SK-N-SH treated with all-trans-retinoic acid at 6 μM for 48 hours (cell line): ENCODE data around the gene TMEM131.
"Not testable (repeated sequence)": the region's sequence is repeated elsewhere in the genome, so short reads cannot be mapped to it uniquely, and the experiment has no call there.

Experiments used
- ATAC-seq: fragments of 200-7000 bp; cut with Tn5 transposase; 3 replicates; pipeline ENCODE4 v1.9.1; 2020; ENCODE audit warnings: mild to moderate bottlenecking, moderate library complexity
- ARNTL ChIP-seq: fragments of 450-650 bp; formaldehyde crosslinking; IDR thresholded peaks from 2 replicates; pipeline ENCODE4 v1.5.0; 2020; ENCODE audit warnings: low read depth, mild to moderate bottlenecking, moderate library complexity, borderline replicate concordance
- BACH2 ChIP-seq: fragments of 250-450 bp; sonication (Bioruptor Pico); IDR thresholded peaks from 2 replicates; pipeline ENCODE4 v1.9.0; 2021; ENCODE audit warnings: mild to moderate bottlenecking, borderline replicate concordance
- CREB5 ChIP-seq: fragments of 250-450 bp; sonication (Bioruptor Pico); IDR thresholded peaks from 2 replicates; pipeline ENCODE4 v1.5.1; 2020; ENCODE audit warnings: low read depth, mild to moderate bottlenecking, moderate library complexity
- CSDC2 ChIP-seq: fragments of 250-450 bp; sonication (Bioruptor Pico); IDR thresholded peaks from 2 replicates; pipeline ENCODE4 v1.5.0; 2020; ENCODE audit warnings: mild to moderate bottlenecking, moderate library complexity
- CSRNP3 ChIP-seq: fragments of 250-450 bp; sonication (Bioruptor Pico); IDR thresholded peaks from 2 replicates; pipeline ENCODE4 v1.5.1; 2021; ENCODE audit warnings: mild to moderate bottlenecking, moderate library complexity
- ESRRG ChIP-seq: fragments of 250-450 bp; sonication (Bioruptor Pico); IDR thresholded peaks from 2 replicates; pipeline ENCODE4 v1.6.1; 2021; ENCODE audit warnings: mild to moderate bottlenecking
- GLIS3 ChIP-seq: fragments of 250-450 bp; sonication (Bioruptor Pico); IDR thresholded peaks from 2 replicates; pipeline ENCODE4 v1.5.0; 2020; ENCODE audit warnings: mild to moderate bottlenecking, moderate library complexity
- ISL1 ChIP-seq: fragments of 250-450 bp; sonication (Bioruptor Pico); IDR thresholded peaks from 2 replicates; pipeline ENCODE4 v2.1.2; 2022; ENCODE audit warnings: mild to moderate bottlenecking, moderate library complexity
- OSR1 ChIP-seq: fragments of 250-450 bp; sonication (Bioruptor Pico); IDR thresholded peaks from 2 replicates; pipeline ENCODE4 v1.8.0; 2022; ENCODE audit warnings: moderate library complexity, mild to moderate bottlenecking, inconsistent platforms
- PATZ1 ChIP-seq: fragments of 250-450 bp; sonication (Bioruptor Pico); IDR thresholded peaks from 2 replicates; pipeline ENCODE4 v1.8.0; 2020; ENCODE audit warnings: mild to moderate bottlenecking, moderate library complexity, borderline replicate concordance
- POU6F1 ChIP-seq: fragments of 250-450 bp; sonication (Bioruptor Pico); IDR thresholded peaks from 2 replicates; pipeline ENCODE4 v1.8.0; 2021; ENCODE audit warnings: low read depth, mild to moderate bottlenecking, moderate library complexity, borderline replicate concordance
- PPARA ChIP-seq: fragments of 250-450 bp; sonication (Bioruptor Pico); IDR thresholded peaks from 2 replicates; pipeline ENCODE4 v1.5.0; 2020; ENCODE audit warnings: mild to moderate bottlenecking, borderline replicate concordance
- RARB ChIP-seq: fragments of 250-450 bp; sonication (Bioruptor Pico); IDR thresholded peaks from 2 replicates; pipeline ENCODE4 v1.8.0; 2021; ENCODE audit warnings: mild to moderate bottlenecking, moderate library complexity
- SNAI2 ChIP-seq: fragments of 250-450 bp; sonication (Bioruptor Pico); IDR thresholded peaks from 2 replicates; pipeline ENCODE4 v1.5.0; 2020; ENCODE audit warnings: mild to moderate bottlenecking, moderate library complexity
- TCF4 ChIP-seq: fragments of 250-450 bp; sonication (Bioruptor Pico); IDR thresholded peaks from 2 replicates; pipeline ENCODE4 v1.8.0; 2021; ENCODE audit warnings: mild to moderate bottlenecking, moderate library complexity, borderline replicate concordance
- TSHZ2 ChIP-seq: fragments of 250-450 bp; sonication (Bioruptor Pico); IDR thresholded peaks from 2 replicates; pipeline ENCODE4 v1.5.0; 2020; ENCODE audit warnings: mild to moderate bottlenecking, moderate library complexity
- ZC3H10 ChIP-seq: fragments of 250-450 bp; sonication (Bioruptor Pico); IDR thresholded peaks from 2 replicates; pipeline ENCODE4 v1.5.1; 2021; ENCODE audit warnings: mild to moderate bottlenecking, moderate library complexity
- ZFP3 ChIP-seq: fragments of 250-450 bp; sonication (Bioruptor Pico); IDR thresholded peaks from 2 replicates; pipeline ENCODE4 v1.5.0; 2020; ENCODE audit warnings: mild to moderate bottlenecking, moderate library complexity
- ZFP30 ChIP-seq: fragments of 450-650 bp; formaldehyde crosslinking; IDR thresholded peaks from 2 replicates; pipeline ENCODE4 v1.5.0; 2022; ENCODE audit warnings: mild to moderate bottlenecking, moderate library complexity
- ZNF565 ChIP-seq: fragments of 450-650 bp; formaldehyde crosslinking; conservative IDR thresholded peaks from 2 replicates; pipeline ENCODE4 v1.5.0; 2020; ENCODE audit warnings: low read depth, mild to moderate bottlenecking, moderate library complexity
- ZNF70 ChIP-seq: fragments of 450-650 bp; formaldehyde crosslinking; IDR thresholded peaks from 2 replicates; pipeline ENCODE4 v1.5.0; 2020; ENCODE audit warnings: mild to moderate bottlenecking, moderate library complexity
- ZNF8 ChIP-seq: fragments of 450-650 bp; formaldehyde crosslinking; IDR thresholded peaks from 2 replicates; pipeline ENCODE4 v1.5.0; 2020; ENCODE audit warnings: mild to moderate bottlenecking, moderate library complexity

The TMEM131 gene

GRCh38 chr2:97712693-97713295 is 283.0 kb downstream of the TMEM131 start:
- TF ChIP-seq ZFP3 (no peak), RARB (no peak), GLIS3 (CRISPR knock-in tag) (no peak), ISL1 (CRISPR knock-in tag) (no peak), CSDC2 (CRISPR knock-in tag) (no peak), ZFP30 (no peak), TCF4 (CRISPR knock-in tag) (no peak), PPARA (CRISPR knock-in tag) (no peak), SNAI2 (CRISPR knock-in tag) (no peak), ZNF565 (CRISPR knock-in tag) (no peak), OSR1 (CRISPR knock-in tag) (no peak), ARNTL (no peak), CREB5 (CRISPR knock-in tag) (no peak), PATZ1 (CRISPR knock-in tag) (no peak)
- no peak for ATAC-seq

- ATAC-seq = not testable (repeated sequence)
These were observed 283.6 kb downstream of the TMEM131 start for GRCh38 chr2:97712175-97712574.

- TF ChIP-seq PPARA (CRISPR knock-in tag) = no peak
- no peak for TF ChIP-seq RARB
- no peak for TF ChIP-seq PATZ1 (CRISPR knock-in tag)
- TF ChIP-seq TSHZ2 (CRISPR knock-in tag) = no peak
- no peak for TF ChIP-seq ZC3H10 (CRISPR knock-in tag)
- TF ChIP-seq POU6F1 (CRISPR knock-in tag) = no peak
- TF ChIP-seq, all 23 proteins: peak for 0
These were observed 284.4 kb downstream of the TMEM131 start for GRCh38 chr2:97711394-97711711.

GRCh38 chr2:97708608-97709007 is 287.1 kb downstream of the TMEM131 start:
- no peak for ATAC-seq
- TF ChIP-seq ZC3H10 (CRISPR knock-in tag) (no peak), ARNTL (no peak), CSDC2 (CRISPR knock-in tag) (no peak), ZFP30 (no peak), ZNF70 (CRISPR knock-in tag) (no peak), CREB5 (CRISPR knock-in tag) (no peak), ESRRG (CRISPR knock-in tag) (no peak), ZFP3 (no peak), GLIS3 (CRISPR knock-in tag) (no peak), SNAI2 (CRISPR knock-in tag) (no peak), ZNF8 (CRISPR knock-in tag) (no peak), BACH2 (CRISPR knock-in tag) (no peak), CSRNP3 (CRISPR knock-in tag) (no peak), TCF4 (CRISPR knock-in tag) (no peak), PATZ1 (CRISPR knock-in tag) (no peak)

More at GRCh38 chr2:97711394-97711711, 284.4 kb downstream of the TMEM131 start:
- no peak for ATAC-seq
